Measurements from ENCODE around the gene TMEM97.

The TMEM97 gene

GRCh38 chr17:28345419-28346198 is 26.6 kb downstream of the TMEM97 start:
- Histone ChIP-seq H3K4me1 (ENCODE audit: control insufficient read depth, insufficient read depth, low read length, poor library complexity, severe bottlenecking) (no peaks in the 10 kb centered on the region), H3K27ac (ENCODE audit: insufficient read depth, low read length, poor library complexity, severe bottlenecking) (no peak overlapping the region), H3K4me3 (ENCODE audit: insufficient read depth, low read depth, low read length, poor library complexity, severe bottlenecking) (no peak overlapping the region), H3K36me3 (ENCODE audit: control insufficient read depth, insufficient read depth, low read length) (peaks cover 85% of the 10 kb centered on the region), H3K27me3 (replicated peaks; ENCODE audit: control insufficient read depth, insufficient read depth, low read length, poor library complexity, severe bottlenecking) (no peaks in the 10 kb centered on the region), H3K9me3 (ENCODE audit: control insufficient read depth, low read length) (no peaks in the 10 kb centered on the region)
- no peak for DNase-seq

- H3K4me3 ChIP-seq (ENCODE audit: insufficient read depth, low read depth, low read length, poor library complexity, severe bottlenecking) = no peak overlapping the region
- no peaks in the 10 kb centered on the region for H3K4me1 ChIP-seq (ENCODE audit: control insufficient read depth, insufficient read depth, low read length, poor library complexity, severe bottlenecking)
- no peak for DNase-seq
- peaks cover 85% of the 10 kb centered on the region for H3K36me3 ChIP-seq (ENCODE audit: control insufficient read depth, insufficient read depth, low read length)
- H3K27me3 ChIP-seq (replicated peaks; ENCODE audit: control insufficient read depth, insufficient read depth, low read length, poor library complexity, severe bottlenecking) = no peaks in the 10 kb centered on the region
- H3K9me3 ChIP-seq (ENCODE audit: control insufficient read depth, low read length) = no peaks in the 10 kb centered on the region
- H3K27ac ChIP-seq (ENCODE audit: insufficient read depth, low read length, poor library complexity, severe bottlenecking) = no peak overlapping the region
These were observed 27.2 kb downstream of the TMEM97 start for GRCh38 chr17:28346199-28346580.

- H3K4me3 ChIP-seq (ENCODE audit: insufficient read depth, low read depth, low read length, poor library complexity, severe bottlenecking) = no peak overlapping the region
- peaks cover 86% of the 10 kb centered on the region for H3K36me3 ChIP-seq (ENCODE audit: control insufficient read depth, insufficient read depth, low read length)
- no peaks in the 10 kb centered on the region for H3K27me3 ChIP-seq (replicated peaks; ENCODE audit: control insufficient read depth, insufficient read depth, low read length, poor library complexity, severe bottlenecking)
- no peak overlapping the region for H3K27ac ChIP-seq (ENCODE audit: insufficient read depth, low read length, poor library complexity, severe bottlenecking)
- no peaks in the 10 kb centered on the region for H3K4me1 ChIP-seq (ENCODE audit: control insufficient read depth, insufficient read depth, low read length, poor library complexity, severe bottlenecking)
- no peaks in the 10 kb centered on the region for H3K9me3 ChIP-seq (ENCODE audit: control insufficient read depth, low read length)
- DNase-seq = no peak
These were observed 27.8 kb downstream of the TMEM97 start for GRCh38 chr17:28346746-28347246.

- no peak overlapping the region for H3K27ac ChIP-seq (ENCODE audit: insufficient read depth, low read length, poor library complexity, severe bottlenecking)
- no peak for DNase-seq
- H3K4me3 ChIP-seq (ENCODE audit: insufficient read depth, low read depth, low read length, poor library complexity, severe bottlenecking) = no peak overlapping the region
- no peaks in the 10 kb centered on the region for H3K27me3 ChIP-seq (replicated peaks; ENCODE audit: control insufficient read depth, insufficient read depth, low read length, poor library complexity, severe bottlenecking)
- no peaks in the 10 kb centered on the region for H3K9me3 ChIP-seq (ENCODE audit: control insufficient read depth, low read length)
- H3K36me3 ChIP-seq (ENCODE audit: control insufficient read depth, insufficient read depth, low read length) = peaks cover 87% of the 10 kb centered on the region
- H3K4me1 ChIP-seq (ENCODE audit: control insufficient read depth, insufficient read depth, low read length, poor library complexity, severe bottlenecking) = no peaks in the 10 kb centered on the region
These were observed 28.4 kb downstream of the TMEM97 start for GRCh38 chr17:28347261-28347891.

- no peak for DNase-seq
- Histone ChIP-seq H3K27me3 (replicated peaks; ENCODE audit: control insufficient read depth, insufficient read depth, low read length, poor library complexity, severe bottlenecking) (no peaks in the 10 kb centered on the region), H3K27ac (ENCODE audit: insufficient read depth, low read length, poor library complexity, severe bottlenecking) (no peak overlapping the region), H3K9me3 (ENCODE audit: control insufficient read depth, low read length) (no peaks in the 10 kb centered on the region), H3K4me1 (ENCODE audit: control insufficient read depth, insufficient read depth, low read length, poor library complexity, severe bottlenecking) (no peaks in the 10 kb centered on the region), H3K4me3 (ENCODE audit: insufficient read depth, low read depth, low read length, poor library complexity, severe bottlenecking) (no peak overlapping the region), H3K36me3 (ENCODE audit: control insufficient read depth, insufficient read depth, low read length) (peaks cover 89% of the 10 kb centered on the region)
These were observed 30.0 kb downstream of the TMEM97 start for GRCh38 chr17:28348979-28349378.

GRCh38 chr17:28350271-28350670 is 31.3 kb downstream of the TMEM97 start:
- Histone ChIP-seq H3K4me1 (ENCODE audit: control insufficient read depth, insufficient read depth, low read length, poor library complexity, severe bottlenecking) (no peaks in the 10 kb centered on the region), H3K27me3 (replicated peaks; ENCODE audit: control insufficient read depth, insufficient read depth, low read length, poor library complexity, severe bottlenecking) (no peaks in the 10 kb centered on the region), H3K4me3 (ENCODE audit: insufficient read depth, low read depth, low read length, poor library complexity, severe bottlenecking) (no peak overlapping the region), H3K27ac (ENCODE audit: insufficient read depth, low read length, poor library complexity, severe bottlenecking) (no peak overlapping the region), H3K36me3 (ENCODE audit: control insufficient read depth, insufficient read depth, low read length) (peaks cover 86% of the 10 kb centered on the region), H3K9me3 (ENCODE audit: control insufficient read depth, low read length) (no peaks in the 10 kb centered on the region)
- no peak for DNase-seq

- H3K4me1 ChIP-seq (ENCODE audit: control insufficient read depth, insufficient read depth, low read length, poor library complexity, severe bottlenecking) = peaks cover 11% of the 10 kb centered on the region
- peaks cover 44% of the 10 kb centered on the region for H3K36me3 ChIP-seq (ENCODE audit: control insufficient read depth, insufficient read depth, low read length)
- H3K4me3 ChIP-seq (ENCODE audit: insufficient read depth, low read depth, low read length, poor library complexity, severe bottlenecking) = peak within 1 kb of the TSS; percentile 85
- no peaks in the 10 kb centered on the region for H3K27me3 ChIP-seq (replicated peaks; ENCODE audit: control insufficient read depth, insufficient read depth, low read length, poor library complexity, severe bottlenecking)
- peak within 1 kb of the TSS; percentile 77 for H3K27ac ChIP-seq (ENCODE audit: insufficient read depth, low read length, poor library complexity, severe bottlenecking)
- DNase-seq = peak; percentile 92 to 93 (median 93)
- no peaks in the 10 kb centered on the region for H3K9me3 ChIP-seq (ENCODE audit: control insufficient read depth, low read length)
These were observed 38.3 kb downstream of the TMEM97 start, which contains the start of gene POLDIP2 for GRCh38 chr17:28357061-28357900. POLDIP2 (minus strand) TSS chr17:28357527; CDS start chr17:28357448, 79 bp downstream.

GRCh38 chr17:28357901-28358197 is 38.8 kb downstream of the TMEM97 start:
- no peak for DNase-seq

GRCh38 chr17:28363186-28363585 is 44.2 kb downstream of the TMEM97 start:
- H3K4me1 ChIP-seq (ENCODE audit: control insufficient read depth, insufficient read depth, low read length, poor library complexity, severe bottlenecking) = peaks cover under 1% of the 10 kb centered on the region
- H3K4me3 ChIP-seq (ENCODE audit: insufficient read depth, low read depth, low read length, poor library complexity, severe bottlenecking) = no peak overlapping the region
- no peak overlapping the region for H3K27ac ChIP-seq (ENCODE audit: insufficient read depth, low read length, poor library complexity, severe bottlenecking)
- no peaks in the 10 kb centered on the region for H3K27me3 ChIP-seq (replicated peaks; ENCODE audit: control insufficient read depth, insufficient read depth, low read length, poor library complexity, severe bottlenecking)
- H3K36me3 ChIP-seq (ENCODE audit: control insufficient read depth, insufficient read depth, low read length) = peaks cover 54% of the 10 kb centered on the region
- no peak for DNase-seq
- H3K9me3 ChIP-seq (ENCODE audit: control insufficient read depth, low read length) = no peaks in the 10 kb centered on the region

More at GRCh38 chr17:28357901-28358197, 38.8 kb downstream of the TMEM97 start:
- Histone ChIP-seq H3K27ac (ENCODE audit: insufficient read depth, low read length, poor library complexity, severe bottlenecking) (peak overlapping the region; percentile 77), H3K27me3 (replicated peaks; ENCODE audit: control insufficient read depth, insufficient read depth, low read length, poor library complexity, severe bottlenecking) (no peaks in the 10 kb centered on the region), H3K4me3 (ENCODE audit: insufficient read depth, low read depth, low read length, poor library complexity, severe bottlenecking) (peak overlapping the region; percentile 85), H3K4me1 (ENCODE audit: control insufficient read depth, insufficient read depth, low read length, poor library complexity, severe bottlenecking) (peaks cover 11% of the 10 kb centered on the region), H3K9me3 (ENCODE audit: control insufficient read depth, low read length) (no peaks in the 10 kb centered on the region), H3K36me3 (ENCODE audit: control insufficient read depth, insufficient read depth, low read length) (peaks cover 46% of the 10 kb centered on the region)

All from effector memory CD4-positive, alpha-beta T cell (primary cell).